GM18499 (cell line): ENCODE measurements around the gene RABIF.

Experiments
- ATAC-seq: cut with Tn5 transposase; IDR thresholded peaks from one replicate; pipeline ENCODE4 v1.9.1; 2021; ENCODE audit warnings: moderate number of reproducible peaks; ENCODE audit not compliant: insufficient read depth, unreplicated experiment

Gene RABIF

DNA sequence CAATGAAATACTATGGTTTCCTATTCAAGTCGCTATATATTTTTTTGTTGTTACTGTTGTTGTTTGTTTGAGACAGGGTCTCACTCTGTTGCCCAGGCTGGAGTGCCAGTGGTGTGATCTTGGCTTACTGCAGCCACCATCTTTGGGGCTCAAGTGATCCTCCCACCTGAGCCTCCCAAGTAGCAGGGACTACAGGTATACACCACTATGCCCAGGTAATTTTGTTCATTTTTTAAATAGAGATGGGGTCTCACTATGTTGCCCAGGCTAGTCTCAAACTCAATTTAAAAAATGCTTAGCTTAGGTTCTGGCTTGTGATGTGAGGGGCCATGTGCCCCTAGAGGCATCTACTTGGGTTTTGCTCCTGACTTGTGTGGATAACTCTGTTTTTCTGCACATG lies 9.8 kb downstream of the RABIF start:
- no peak for ATAC-seq

DNA sequence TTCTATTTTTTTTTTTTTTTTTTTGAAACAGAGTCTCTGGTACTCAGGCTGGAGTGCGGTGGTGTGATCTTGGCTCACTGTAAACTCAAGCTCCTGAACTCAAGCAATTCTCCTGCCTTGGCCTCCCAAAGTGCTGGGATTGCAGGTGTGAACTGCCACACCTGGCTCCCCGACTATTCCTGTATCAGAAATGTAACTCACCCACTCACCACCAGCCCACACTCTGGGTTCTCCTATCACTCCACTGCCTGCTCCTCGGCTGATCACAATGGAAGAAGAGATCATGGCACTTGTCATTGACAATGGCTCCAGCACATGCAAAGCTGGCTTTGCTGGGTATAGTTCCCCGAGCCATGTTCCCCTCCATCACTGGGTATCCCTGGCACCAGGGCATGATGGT lies 15.9 kb downstream of the RABIF start:
- ATAC-seq = no peak

DNA sequence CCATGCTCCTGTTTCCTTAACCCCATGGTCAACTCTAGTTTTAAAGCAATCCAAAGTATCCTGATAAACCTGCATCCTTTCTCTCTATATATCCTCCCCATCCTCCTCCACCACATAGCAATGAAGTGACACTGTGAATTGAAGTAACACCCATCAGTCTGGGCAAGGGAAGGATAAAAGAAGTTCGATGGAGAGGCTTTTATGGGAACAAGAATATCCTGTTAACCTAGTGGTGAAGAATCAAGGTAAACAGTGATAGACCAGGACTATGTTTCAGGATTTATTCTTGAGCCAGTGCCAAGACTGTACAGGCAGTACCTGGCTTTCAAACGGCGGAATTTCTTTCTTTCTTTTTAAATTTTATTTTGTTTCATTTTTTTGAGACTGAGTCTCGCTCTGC lies 17.6 kb downstream of the RABIF start:
- no peak for ATAC-seq

DNA sequence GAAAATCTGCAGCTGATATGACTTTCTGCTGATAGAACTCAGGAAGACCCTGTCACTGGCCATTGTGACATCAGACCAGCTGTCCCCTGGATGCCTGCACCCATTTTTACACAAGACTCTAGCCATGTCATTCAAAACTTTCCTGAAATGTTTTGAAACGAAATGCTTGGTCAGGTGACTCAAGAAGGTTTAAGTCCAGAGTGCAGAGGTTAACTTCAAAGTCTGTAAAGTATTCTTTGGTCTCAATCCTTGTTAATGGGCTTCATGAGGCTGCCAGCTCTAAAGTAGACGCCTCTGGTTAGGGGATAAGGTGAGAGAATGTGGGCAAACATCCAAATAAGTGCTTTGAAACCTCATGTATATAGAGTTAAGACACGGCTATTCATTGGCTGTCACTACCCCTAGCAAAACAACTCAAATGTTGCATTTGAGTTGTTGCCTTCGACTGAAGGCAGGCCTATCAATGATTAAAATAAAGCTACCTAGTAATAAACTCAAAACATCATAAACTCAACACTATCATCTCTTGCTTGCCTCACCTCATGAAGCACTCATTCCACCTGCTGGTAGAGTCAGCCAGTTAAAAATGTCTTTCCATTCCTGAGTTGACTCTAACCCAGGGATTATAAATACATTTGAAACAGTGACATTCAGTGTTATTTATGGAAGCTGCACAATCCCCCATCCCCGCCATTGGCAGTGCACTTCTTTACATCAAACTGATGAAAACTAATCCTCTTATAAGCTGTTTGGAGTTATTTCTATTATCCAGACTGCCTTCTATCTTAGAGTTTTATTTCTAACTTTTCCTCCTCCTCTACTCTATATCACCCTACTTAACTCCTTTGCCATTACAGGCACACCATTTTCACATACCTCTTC lies 26.0 kb downstream of the RABIF start:
- no peak for ATAC-seq

DNA sequence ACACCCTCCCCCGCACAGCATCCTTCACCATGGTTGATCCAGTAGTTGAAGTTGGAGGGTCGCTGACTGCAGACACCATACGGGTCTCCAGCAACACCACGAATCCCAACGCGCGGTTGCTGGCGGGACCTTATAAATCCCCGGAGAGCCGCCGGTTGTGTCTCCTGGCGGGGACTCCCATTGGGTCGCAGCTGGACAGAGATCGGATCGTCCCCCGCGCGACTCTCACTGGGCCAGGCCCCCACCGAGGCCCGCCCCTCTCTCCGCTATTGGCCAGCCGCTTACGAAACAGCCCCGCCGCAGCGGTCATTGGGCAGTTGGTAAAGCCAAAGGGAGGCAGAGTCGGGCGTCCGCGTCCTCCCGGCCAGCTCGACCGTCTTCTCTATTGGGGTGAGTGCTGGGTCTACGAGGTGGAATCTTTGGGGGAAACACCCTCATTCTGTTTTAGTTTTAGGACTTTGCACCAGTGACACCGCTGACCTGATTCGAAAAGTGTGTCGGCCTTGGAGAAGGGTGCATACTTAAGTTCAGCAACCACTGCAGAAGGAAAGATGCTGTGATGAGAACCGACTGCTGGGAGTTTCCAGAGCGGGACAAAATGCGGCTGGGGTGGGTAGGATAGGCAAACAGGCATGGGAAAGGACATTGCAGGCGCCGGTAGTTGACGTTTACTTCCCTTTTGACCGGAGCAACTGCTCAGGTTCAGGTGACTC lies 27.4 kb downstream of the RABIF start:
- ATAC-seq = no peak

DNA sequence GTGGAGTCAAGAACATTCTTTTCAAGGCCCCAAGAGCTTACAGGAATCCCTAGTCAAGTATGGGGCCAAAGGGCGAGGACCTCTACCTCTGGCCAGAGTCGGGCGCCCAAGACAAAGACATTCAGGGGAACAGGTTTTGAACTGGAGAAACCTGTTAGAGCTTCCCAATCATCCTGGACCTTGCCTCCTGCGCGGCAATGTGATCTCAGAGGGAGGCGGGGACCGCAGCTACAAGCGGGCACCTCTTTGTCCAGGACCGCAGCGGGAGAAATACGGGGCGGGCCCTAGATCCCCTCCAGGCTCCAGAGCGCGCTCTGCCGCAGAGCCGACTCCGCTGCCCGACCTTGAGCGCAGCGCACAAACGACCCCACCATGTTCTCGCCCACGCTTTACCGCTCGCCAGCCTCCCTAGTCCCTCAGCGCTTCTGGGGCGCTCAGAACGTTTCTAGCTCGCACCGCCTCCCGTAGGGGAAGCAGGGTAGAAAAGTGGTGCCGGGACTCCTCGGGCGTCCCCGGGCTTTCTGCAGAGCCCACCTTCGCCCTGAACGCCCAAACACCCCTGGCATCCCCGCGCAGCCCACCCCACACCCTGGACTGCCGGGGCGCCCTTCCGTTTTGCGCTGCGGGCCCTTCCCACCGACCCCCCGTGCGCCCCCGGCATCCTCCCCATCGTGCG lies 28.1 kb downstream of the RABIF start:
- no peak for ATAC-seq

DNA sequence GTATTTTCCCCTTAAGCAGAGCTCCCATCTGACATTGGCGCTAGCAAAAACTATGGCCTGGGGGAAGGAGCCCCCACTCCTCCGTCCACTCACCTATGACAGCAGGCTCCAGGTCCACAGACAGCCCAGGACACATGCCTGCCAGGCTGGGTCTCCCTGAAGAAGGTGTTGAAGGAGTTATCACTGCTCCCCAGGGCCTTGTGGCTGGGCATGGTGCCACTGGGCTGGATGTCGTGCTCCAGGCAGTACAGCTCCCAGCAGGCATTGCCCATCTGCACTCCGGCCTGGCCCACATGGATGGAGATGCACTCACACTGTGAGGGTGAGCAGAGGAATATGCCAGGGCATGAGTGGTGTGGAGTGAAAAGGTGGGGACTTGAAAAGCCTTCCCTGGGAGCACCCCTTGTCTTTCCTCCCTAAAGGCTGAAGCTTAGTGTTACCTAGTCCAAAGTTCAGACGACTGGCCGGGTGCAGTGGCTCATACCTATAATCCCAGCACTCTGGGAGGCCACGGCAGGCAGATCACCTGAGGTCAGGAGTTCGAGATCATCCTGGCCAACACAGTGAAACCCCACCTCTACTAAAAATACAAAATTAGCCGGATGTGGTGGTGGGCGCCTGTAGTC lies 30.0 kb downstream of the RABIF start:
- ATAC-seq = no peak

DNA sequence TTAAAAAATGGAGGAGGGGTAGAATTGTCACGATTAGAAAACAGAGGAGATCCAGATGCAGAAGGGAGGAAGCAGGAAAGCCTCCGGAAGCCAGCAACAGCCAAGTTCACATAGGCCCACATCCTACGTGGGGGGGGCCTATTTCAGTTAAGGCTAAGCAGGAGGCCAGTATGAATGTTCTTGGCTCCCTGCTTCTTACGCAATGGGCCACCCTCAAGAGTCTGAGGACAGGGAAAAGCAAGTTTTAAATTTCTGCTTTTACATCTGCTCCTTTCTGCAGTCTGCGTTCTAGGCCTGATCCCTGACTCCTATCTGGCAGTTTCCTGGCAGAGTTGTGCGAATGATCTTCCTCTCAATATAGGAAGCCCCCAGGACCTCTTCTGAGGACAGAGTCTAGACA lies 30.6 kb downstream of the RABIF start:
- no peak for ATAC-seq

DNA sequence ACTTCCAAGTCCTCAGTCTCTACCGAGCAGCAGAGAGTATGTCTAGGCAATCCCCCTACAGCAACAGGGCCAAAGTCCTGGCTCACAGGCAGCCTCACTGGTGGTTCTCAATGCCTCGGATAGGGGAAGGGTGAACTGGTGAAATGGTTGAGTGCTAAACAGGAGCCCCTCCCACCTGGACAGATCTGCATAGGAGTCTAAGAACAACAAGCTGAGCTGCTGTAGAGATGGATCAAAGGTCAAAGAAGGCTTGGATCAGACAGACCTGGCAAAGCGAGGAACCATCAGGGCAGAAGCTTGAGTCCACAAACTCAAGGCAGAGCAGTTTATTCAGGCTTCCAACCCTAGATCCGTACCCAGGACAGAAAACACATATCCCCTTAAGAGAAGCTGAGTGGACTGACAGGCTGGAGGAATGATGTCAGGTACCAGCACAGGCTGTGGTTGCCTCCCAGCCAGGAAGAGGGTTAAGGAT lies 31.8 kb downstream of the RABIF start:
- ATAC-seq = no peak

DNA sequence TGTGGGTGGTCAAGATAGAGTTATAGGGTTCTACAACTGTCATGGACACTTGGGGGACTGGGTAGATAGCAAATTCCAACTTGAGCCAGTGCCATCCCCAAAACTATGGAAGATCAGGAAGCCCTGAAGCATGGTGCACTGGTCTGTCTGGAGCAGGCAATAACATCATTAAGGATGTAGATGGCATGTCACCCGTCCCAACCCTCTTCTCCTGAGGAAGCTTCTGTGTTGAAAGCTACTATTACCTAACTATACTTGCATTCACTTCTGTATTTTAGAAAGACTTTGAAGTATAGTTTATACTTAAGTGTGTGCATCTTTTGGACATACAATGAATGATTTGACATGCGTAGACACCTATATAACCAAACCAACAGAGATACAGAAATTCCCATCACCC lies 32.9 kb downstream of the RABIF start:
- no peak for ATAC-seq

DNA sequence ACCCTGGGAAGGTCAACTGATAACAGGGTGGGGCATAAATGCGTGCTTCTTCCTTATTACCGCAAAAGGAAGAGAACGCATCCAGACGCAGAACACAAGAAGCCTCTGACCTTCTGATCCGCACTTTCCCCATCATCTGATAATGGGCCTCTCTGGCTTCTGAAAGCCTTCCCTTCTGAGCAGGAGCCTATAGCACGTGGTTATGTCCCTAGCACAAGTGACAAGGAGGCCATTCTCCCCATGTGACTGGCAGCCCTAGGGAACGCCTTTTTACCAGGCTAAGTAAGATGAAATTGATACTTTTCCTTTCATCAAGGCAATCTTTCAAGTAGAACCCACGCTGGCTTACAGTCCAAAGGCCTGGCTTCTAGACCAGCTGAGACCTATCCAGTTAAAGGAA lies 34.2 kb downstream of the RABIF start:
- no peak for ATAC-seq

DNA sequence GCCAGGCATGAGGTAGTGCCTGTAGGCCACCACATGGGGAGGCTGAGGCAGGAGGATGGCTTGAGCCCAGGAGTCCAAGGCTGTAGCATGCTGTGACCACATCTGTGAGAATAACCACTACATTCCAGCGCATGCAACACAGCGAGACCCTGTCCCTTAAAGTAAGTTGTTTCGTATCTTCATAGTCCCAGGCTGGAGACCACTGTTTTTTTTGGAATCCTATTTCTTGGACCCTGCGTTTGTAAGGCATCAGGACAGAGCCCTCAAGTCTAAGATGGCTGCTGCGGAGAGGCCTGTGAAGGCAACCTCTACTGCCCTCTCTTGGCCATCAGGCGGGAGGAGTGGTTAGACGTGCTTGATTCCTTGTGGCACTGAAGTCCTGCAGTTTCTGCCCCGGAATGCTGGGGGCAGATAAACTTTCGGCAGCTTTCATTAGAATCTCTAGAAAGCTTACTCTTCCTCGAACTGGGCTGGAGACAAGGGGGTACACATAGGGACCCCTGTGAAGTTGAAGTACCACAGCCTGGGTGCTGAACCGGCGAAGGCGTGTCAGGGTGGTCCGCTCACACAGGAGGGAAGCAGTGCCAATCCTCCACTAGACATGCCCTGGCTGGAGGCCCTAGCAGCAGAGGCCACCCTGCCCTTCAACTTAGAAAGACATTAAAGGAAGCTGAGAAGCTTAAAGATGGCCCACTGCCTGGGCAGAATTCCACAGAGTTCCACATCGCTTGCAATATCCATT lies 36.6 kb downstream of the RABIF start:
- no peak for ATAC-seq

DNA sequence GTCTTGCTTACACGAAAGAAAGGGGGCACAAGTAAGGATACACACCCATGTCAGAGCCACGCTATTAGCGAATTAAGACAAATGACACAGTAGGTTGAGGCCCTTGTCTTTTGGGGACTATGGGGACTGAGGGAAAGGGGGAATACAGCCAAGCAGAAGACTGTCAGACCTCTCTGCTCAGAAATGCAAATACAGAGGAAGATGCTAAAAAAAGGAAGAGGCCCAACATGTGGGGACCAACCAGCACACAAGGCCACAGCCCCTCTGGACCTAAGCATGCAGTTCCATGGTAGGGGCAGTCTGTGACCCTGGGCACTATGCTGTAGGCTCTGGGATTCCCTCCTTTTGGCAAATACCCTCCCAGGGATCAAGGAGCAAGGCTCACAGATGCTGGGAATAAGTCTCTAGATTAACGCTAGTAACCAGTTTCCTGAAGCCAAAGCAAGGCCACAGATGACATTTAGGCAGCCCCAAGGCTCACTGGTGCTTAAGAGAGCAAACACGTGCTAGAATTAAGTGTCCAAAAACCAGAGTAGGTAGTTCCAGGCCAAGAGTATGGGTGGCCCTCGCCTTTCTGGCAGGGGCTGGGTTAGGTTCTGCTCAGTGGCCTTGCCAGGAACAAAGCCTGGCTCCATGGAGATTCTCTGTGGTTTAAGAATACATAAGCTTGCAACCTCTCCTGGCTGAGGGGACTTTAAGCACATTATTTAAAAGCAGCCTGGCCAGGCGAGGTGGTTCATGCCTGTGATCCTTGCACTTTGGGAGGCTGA lies 38.2 kb downstream of the RABIF start:
- no peak for ATAC-seq

DNA sequence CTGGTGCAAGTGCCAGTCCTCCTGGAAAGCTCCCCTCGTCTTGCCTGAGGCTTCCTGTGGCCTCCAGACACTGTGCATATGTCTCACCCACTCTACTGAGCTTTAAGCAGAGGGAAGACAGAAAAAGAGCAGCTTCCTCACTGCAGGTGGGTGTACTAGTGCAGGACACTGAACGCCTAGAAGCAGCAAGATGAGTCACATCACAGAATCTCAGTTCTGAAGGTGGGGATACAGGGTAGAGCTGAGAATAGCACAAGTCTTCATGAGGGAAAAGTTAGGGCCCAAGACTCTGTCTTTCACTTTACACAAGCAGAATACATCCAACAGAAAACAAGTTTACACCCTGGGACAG lies 40.8 kb downstream of the RABIF start:
- peak; percentile 82 for ATAC-seq

DNA sequence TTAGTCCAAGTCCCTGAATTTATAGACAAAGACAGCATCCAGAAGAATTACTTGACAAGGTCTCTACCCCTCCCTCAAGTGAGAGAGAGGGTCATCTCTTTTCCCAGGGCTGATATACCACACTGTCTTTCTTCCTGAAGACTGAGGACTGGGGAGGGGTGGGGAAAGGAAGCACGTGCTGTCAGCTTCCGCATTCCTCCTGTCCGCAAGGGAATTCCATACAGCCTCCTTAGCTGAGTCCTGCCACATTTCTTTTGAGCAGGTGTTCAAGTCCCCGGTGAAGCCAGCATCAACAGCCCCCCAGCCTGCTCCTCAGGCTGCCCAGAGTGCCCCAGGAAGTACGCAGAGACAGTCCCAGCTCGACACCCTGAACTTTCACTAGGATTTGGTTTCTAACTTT lies 44.0 kb downstream of the RABIF start:
- ATAC-seq = no peak

DNA sequence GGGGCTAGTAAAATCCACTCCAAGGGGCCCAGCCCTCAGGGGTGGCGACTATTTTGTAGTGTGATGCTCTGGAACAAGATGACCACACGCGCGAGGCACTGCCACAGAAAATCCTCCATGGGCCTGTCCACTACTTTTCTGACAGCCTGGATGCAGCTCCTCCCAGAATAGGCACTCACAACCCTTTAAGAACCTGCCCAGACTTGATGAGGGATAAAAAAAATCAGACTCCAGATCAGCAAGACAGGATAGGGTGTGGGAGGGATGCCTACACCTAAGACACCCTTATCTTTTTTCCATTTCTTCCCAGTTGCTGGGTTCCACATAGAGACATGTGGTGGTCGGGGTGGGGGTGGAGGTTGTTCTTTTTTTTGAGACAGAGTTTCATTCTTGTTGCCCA lies 44.7 kb downstream of the RABIF start:
- no peak for ATAC-seq

DNA sequence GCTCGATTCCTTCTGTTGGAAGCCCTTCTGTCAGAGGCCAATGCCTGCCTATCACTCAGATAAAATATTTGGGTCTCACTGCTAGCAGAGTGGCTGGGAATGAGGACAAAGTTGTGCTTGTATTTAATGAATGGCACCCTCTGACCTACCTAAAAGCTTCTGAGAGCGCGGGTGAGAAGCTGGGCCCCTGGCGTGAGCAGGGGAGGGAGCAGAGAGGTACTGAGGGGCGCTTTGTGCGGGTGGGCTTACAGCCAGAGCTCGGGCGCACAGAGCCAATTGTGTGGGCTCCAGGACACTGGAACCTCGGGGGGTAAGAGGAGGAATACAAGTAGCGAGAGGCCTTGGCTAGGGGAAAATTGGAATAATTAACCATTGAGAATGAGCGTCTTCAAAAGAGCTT lies 45.9 kb downstream of the RABIF start:
- no peak for ATAC-seq

DNA sequence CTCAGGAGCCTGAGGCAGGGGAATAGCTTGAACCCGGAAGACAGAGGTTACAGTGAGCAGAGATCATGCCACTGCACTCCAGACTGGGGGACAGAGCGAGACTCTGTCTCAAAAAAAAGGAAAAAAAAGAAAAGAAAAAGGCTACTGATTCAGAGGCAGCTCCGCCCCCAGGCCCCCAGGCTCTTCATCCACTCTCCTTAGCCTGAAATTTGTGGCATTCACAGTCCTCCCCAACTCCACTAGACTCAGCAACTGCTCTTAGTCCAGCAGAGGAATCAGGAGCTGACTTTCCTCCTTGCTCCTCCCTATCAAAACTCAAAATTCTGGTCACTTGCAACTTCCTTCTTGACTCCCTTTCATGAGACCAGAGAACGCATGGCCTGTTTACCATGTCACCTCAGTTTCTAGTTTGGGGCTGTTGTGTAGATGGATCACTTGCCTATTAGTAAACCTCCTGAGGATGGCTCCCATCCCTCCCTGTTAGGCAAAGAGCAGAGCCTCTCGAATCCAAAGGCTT lies 51.1 kb downstream of the RABIF start:
- ATAC-seq = no peak
